A172 (cell line): Measurements from ENCODE around the gene ERBIN. TPM values are rescaled to one million over a fixed set of nuclear protein-coding genes. Genes with fewer than 3 reads are reported as not detected.
"Not testable (repeated sequence)": the region's sequence is repeated elsewhere in the genome, so short reads cannot be mapped to it uniquely, and the experiment has no call there.

Source experiments
- DNase-seq: peaks from one replicate; pipeline ENCODE4 v3.0.0-alpha.2; 2015; ENCODE audit warnings: low spot score
- total RNA-seq: library from RNA; depleted of rRNA; stranded (reverse); fragments of >200 nt; shearing (Covaris generic); gene quantifications from 2 replicates; pipeline ENCODE4 v1.2.3, GENCODE V29; 2014; rRNA removed

Gene ERBIN
- 114 and 125 TPM in 2 replicates for total RNA-seq

GRCh38 chr5:65926276-65926783 lies at the start of gene ERBIN:
ERBIN (plus strand) TSS chr5:65926575; CDS start chr5:65992719, 66,144 bp downstream.
- DNase-seq = peak; percentile 76

GRCh38 chr5:65876970-65877369 lies 49.4 kb upstream of the ERBIN start:
- no peak for DNase-seq

- peak; percentile 87 for DNase-seq
These were observed 46.6 kb upstream of the ERBIN start for GRCh38 chr5:65879668-65880256.

GRCh38 chr5:65880496-65881072 lies 45.8 kb upstream of the ERBIN start:
- no peak for DNase-seq

GRCh38 chr5:65882278-65882677 lies 44.1 kb upstream of the ERBIN start:
- DNase-seq = no peak

GRCh38 chr5:65883461-65883860 lies 42.9 kb upstream of the ERBIN start:
- DNase-seq = no peak

- DNase-seq = no peak
These were observed 40.0 kb upstream of the ERBIN start for GRCh38 chr5:65886387-65886786.

- DNase-seq = not testable (repeated sequence)
These were observed 34.4 kb upstream of the ERBIN start for GRCh38 chr5:65892024-65892423.

GRCh38 chr5:65892801-65893200 lies 33.6 kb upstream of the ERBIN start:
- no peak for DNase-seq

GRCh38 chr5:65893749-65894430 lies 32.5 kb upstream of the ERBIN start:
- no peak for DNase-seq

GRCh38 chr5:65895891-65896290 lies 30.5 kb upstream of the ERBIN start:
- no peak for DNase-seq

- no peak for DNase-seq
These were observed 25.6 kb upstream of the ERBIN start for GRCh38 chr5:65900746-65901145.

GRCh38 chr5:65902104-65902503 lies 24.3 kb upstream of the ERBIN start:
- no peak for DNase-seq

- DNase-seq = no peak
These were observed 22.8 kb upstream of the ERBIN start for GRCh38 chr5:65903581-65903980.

GRCh38 chr5:65906256-65906655 lies 20.1 kb upstream of the ERBIN start:
- no peak for DNase-seq

GRCh38 chr5:65907135-65907534 lies 19.2 kb upstream of the ERBIN start:
- no peak for DNase-seq

GRCh38 chr5:65910711-65911110 lies 15.7 kb upstream of the ERBIN start:
- DNase-seq = no peak

GRCh38 chr5:65912311-65912710 lies 14.1 kb upstream of the ERBIN start:
- no peak for DNase-seq

GRCh38 chr5:65913519-65913918 lies 12.9 kb upstream of the ERBIN start:
- no peak for DNase-seq

GRCh38 chr5:65914641-65915196 lies 11.7 kb upstream of the ERBIN start:
- DNase-seq = no peak

GRCh38 chr5:65915661-65916060 lies 10.7 kb upstream of the ERBIN start:
- not testable (repeated sequence) for DNase-seq

GRCh38 chr5:65916066-65916465 lies 10.3 kb upstream of the ERBIN start:
- DNase-seq = no peak

- no peak for DNase-seq
These were observed 9.7 kb upstream of the ERBIN start for GRCh38 chr5:65916636-65917035.
